HG03342 (cell line): ENCODE results near the gene DOP1A.
A peak's percentile ranks its signal among the peaks of the same experiment; 100 is the strongest.

ENCODE experiments used
- ATAC-seq: cut with Tn5 transposase; IDR thresholded peaks from one replicate; pipeline ENCODE4 v1.9.1; 2021; ENCODE audit warnings: mild to moderate bottlenecking, moderate library complexity; ENCODE audit not compliant: unreplicated experiment

DOP1A gene

DNA sequence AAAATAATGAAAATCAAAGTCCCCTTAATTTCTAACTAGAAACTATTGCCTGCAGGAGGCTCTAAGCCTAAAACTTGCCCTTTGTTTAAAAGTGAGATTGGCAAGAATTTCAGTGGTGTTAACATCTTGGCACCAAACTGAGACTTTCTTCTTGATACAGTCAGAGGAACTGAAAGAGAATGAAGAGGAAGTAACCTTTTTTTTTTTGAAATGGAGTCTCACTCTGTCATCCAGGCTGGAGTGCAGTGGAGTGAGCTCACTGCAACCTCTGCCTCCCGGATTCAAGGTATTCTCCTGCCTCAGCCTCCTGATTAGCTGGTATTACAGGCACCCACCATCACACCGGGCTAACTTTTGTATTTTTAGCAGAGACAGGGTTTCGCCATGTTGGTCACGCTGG, 3.6 kb downstream of the DOP1A start:
- peak; percentile 63 for ATAC-seq

DNA sequence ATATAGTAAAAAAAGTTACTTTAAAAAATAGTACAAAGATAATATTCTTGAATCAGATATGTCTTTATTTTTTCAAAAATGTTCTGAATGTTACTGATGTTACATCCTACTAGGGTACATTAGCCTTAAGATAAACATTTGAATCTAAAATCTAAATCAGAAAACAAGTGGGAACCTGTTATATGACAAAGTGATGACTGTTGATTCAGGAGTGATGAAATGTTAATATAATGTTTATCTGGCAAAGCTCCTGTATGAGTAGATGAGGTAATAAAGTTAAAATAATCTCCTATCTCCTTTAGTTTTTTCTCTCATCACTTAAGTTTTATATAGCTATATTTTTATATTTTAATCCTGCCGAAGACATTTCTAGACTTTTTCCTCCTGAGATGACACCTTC, 4.2 kb downstream of the DOP1A start:
- no peak for ATAC-seq

DNA sequence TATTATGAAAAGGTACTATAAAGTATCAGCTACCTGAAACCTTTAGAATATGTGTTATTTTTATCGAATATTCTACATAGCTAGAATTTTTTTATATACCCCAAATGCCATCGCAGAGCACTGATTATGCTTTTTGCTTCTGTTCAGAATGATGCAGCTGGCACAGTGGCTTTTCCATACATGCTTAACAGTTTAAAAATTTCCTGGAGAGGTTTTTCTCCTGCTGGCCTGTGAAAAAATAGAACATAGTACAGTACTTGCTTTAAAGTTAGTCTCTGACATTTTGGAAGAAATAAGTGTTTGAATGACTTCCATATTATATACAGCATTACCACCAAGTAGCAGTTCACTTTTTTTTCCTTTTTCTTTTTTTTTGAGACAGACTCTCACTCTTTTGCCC, 5.3 kb downstream of the DOP1A start:
- no peak for ATAC-seq

DNA sequence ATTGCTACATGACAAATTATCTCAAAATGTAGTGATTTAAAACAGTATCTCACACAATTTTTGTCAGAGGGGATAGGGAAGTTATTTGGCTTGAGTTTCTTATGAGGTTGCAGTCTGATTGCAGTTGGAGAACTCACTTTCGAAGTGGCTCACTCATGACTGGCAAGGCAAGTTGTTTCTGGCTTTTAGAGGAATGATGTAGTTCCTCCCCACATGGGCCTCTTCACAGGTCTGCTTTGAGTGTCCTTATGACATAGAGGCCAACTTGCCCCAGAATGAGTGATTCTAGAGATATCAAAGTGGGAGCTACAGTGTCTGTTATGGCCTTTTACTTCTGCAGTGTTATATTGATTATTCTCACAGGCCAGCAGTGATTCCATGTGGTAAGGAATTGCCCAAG, 6.1 kb downstream of the DOP1A start:
- ATAC-seq: no peak

DNA sequence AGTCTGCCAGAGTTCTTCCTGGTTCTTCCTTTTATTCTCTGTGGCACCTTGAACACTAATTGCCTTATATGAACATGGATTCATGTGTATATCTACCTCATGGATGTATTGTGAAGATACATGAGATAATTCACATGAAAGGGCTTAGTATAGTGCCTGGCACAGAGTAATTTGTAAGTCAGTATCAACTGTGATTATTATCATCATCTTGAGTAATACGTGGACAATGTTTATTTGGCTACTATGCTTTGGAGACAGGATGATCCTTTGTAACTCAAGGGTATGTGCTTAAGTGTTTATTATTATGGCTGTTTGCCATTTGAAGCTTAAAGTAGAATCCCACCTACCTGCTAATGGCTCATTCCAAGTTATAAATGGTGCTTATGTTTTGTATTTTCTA, 16.0 kb downstream of the DOP1A start:
- ATAC-seq: no peak

DNA sequence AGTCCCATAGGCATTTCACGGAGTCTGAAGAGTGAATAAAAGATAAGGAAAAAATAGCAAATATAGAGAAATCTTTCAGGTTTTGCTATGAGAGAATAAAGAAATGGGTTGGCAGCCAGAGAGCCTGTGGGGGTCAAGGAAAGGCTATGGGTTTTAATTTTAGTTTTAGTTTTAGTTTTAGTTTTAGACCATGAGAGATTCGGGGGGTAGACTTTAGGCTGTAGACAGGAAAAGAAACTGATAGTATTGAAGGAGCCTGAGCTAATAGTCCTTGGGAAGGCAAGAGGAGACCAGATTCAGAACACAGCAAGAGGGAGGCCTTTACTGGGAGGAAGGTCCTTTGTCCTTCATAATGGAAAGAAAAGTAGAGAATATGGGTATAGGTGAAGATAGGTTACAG, 19.3 kb downstream of the DOP1A start:
- ATAC-seq: peak; percentile 99

DNA sequence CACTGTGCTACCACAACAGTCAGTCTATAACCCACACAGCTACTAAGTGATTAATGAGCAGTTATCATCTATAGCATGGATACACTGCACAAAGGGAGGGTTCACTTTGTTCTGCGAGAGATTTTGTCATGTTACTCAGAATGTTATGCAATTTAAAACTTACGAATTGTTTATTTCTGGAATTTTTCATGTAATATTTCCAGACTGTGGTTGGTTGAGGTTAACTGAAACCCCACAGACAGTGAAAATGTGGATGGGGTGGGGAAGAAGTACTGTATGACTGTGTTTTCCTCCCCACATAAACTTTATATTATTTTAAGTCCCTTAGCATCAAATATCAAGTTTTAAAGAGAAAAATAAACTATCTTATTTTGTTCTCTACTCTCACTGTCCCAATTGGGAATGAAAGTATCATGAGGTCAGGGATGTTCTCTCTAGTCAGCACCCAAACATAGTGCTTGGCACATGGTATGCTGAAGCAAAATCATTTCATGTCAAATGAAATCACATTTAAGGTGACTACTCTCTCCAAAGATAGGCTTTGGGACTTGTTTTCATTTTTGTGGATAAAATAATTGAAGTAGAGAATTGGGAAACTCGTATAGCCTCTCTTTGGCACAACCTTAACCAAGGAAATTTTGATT, 25.4 kb downstream of the DOP1A start:
- no peak for ATAC-seq

DNA sequence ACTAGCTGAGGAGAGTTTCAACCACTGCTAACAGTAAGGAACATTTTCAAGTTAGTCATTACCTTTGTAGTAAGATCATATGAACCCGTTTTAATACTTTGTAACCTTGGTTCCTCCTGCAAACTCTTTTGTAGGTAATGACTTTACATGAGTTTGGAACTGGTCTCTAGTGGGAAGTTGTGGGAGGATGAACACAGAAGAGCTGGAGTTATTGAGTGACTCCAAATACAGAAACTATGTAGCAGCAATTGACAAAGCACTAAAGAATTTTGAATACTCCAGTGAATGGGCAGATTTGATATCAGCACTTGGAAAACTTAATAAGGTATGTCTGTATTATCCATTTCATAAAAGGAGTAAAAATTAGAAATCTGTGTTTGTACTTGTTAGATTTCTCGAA, 29.3 kb downstream of the DOP1A start:
- ATAC-seq: no peak

DNA sequence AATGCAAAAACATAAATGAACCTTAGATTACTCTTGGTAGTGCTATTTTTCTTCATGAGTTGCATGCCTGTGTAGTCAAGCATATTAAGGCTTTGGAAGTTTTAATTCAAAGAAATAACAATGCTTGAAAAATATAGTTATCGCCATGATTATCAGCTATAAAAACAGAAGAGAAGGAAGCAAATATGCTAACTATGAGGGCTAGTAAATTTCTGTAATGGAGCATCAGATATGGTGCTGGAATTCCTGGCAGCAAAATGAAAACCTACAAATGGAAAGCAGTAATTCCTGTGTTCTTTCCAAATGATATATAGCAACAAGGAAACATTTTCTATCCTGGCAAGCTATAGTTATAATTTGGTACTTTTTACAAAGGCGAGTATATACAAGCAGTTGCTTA, 29.7 kb downstream of the DOP1A start:
- ATAC-seq: no peak

DNA sequence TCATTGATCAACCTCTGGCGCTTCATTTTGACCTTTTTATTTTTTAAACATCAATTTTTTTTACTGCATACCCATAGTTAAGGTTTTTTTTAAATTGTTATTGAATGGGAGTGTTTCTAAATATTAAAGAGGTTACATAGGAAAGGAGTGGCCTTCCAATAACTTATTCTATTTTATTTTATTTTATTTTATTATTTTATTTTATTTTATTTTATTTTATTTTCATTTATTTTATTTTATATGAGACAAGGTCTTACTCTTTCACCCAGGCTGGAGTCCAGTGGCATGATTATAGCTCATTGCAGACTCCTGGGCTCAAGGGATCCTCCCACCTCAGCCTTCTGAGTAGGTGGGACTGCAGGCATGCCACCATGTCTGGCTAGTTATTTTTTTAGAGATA, 30.2 kb downstream of the DOP1A start:
- ATAC-seq: no peak

DNA sequence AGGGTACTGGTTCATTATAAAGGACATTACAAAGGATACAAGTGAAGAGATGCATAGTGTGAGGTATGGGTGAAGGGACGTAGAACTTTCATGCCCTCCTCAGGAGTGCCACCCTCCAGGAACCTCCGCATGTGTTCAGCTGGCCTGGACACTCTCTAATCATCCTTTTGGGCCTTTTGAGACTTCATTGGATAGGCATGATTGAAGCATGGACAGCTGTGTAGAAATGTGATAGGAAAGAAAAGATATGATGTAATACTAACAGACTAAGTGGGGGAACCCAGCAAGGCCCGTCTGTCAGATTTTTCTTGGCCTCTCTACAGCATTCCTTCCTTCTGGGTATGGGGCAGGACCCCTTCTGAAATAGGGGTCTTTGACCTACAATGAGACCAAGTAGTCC, 31.1 kb downstream of the DOP1A start:
- no peak for ATAC-seq

DNA sequence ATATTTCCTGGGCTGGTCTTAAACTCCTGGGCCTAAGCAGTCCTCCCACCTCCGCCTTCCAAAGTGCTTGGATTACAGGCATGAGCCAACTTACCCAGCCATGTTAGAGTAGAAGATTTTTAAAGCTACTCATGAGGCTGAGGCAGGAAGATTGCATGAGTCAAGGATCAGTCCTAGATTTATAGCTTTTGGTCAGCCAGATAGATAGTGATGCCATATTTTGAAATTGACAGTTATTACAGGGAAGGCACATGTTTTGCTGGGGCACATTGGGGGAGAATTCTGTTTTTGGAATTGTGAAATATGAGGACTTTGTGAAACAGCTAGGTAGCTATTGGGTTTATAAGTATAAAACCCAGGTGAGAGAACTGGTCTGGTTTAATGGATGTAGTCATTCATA, 40.9 kb downstream of the DOP1A start:
- ATAC-seq: no peak

DNA sequence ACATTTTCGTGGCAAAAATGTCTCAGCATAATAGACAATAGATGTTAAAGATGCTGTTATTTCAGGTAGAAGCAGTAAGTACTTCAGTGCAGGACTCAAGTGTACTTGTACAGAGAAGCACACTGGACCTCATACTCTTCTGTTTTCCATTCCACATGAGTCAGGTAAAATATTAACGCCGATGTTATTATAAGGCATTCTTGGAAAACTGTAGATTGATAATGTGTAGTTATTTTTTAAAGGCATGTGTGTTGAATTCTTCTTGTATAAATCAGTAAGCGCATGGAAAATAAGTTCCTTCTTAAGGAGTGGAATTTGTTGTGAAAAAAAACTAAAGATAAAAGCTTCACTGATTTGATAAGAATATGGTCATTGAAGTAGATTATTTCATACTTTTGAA, 45.8 kb downstream of the DOP1A start:
- no peak for ATAC-seq

DNA sequence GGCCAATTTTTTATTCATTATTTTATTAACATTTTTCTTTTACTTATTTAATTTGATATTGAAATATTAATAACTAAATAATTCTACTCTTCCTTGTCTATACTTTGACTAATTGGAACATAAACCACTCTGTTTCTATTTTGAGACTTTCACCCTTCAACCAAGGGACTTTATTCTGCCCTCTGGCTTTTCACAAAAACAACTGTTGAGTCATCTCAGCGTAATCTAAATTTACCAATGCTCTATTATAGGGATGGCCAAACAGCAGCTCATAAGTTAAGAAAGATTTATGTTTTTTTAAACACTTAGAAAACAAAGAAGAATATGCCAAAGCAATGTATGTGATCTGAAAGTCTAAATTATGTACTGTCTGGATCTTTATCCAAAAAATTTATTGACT, 46.7 kb downstream of the DOP1A start:
- ATAC-seq: no peak

DNA sequence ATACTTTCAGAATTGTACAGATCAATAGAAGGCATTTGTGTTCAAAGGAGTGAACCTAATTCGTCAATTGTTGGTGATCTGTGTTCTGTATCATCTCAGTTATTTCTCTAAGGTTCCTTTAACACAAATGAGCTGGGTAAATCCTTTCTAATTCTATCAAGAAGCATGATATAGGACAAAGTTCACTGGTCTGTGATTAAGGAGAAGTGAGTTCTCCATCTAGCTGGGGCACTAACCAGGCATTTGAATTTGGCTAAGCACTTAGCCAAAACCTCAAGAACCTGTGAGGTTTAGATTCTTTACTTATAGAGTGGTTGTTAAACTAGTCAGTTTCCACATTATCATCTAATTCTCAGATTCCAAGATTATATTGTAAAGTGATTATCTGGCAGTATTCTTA, 50.3 kb downstream of the DOP1A start:
- no peak for ATAC-seq

DNA sequence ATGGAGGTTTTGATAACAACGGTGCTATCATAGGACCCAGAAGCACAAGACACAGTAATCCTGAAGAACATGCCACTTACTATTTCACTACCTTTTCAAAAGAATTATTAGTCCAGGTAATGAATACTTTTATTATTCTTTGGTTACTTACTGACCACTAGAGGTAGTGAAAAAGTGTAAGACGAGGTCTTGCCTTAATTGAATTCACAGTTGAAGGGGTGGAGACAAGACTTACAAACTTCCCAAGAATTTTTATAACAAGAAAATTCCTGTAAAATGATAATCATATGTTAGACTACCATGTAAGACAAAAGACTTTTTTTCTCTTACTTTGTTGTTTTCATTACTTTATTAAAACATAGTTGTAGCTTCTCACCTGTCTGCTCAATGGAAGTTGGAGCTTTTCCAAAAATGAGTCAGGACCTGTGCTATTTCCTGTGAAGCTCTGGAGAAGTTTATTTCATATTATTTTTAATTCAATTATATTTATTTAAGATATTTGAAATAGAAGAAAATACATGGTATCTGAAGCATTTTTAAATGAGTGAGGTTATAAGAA, 52.4 kb downstream of the DOP1A start:
- no peak for ATAC-seq

DNA sequence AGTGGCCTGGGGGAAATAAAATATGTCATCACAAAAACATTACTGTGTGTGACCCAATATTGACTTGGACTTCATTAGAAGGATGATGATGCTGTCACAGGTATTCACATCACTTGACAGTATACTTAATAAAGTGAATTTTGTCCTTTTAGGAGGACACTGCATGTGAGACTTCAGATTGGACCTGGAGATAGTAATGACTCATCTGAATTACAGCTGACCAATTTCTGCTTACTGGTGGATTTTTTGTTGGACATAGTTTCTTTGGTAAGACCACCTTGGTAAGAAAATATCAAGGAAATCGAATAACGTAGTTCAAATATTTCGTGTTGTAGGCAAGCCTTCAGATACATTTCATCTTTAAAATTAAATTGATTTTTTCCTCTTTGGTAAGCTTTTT, 57.1 kb downstream of the DOP1A start:
- no peak for ATAC-seq

DNA sequence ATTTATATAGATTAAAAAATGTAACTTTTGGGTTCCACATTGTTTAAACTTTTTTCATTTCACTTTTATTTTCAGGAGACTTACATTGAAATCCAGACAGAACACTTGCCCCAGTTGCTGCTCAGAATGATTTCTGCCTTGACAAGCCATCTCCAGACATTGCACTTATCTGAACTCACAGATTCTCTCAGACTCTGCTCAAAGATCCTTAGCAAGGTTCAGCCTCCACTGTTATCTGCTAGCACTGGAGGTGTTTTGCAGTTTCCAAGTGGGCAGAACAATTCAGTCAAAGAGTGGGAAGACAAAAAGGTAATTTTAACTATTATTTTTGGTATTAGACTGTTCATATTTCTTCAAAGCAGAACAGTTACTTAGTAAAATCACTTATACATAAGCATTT, 58.0 kb downstream of the DOP1A start:
- no peak for ATAC-seq

DNA sequence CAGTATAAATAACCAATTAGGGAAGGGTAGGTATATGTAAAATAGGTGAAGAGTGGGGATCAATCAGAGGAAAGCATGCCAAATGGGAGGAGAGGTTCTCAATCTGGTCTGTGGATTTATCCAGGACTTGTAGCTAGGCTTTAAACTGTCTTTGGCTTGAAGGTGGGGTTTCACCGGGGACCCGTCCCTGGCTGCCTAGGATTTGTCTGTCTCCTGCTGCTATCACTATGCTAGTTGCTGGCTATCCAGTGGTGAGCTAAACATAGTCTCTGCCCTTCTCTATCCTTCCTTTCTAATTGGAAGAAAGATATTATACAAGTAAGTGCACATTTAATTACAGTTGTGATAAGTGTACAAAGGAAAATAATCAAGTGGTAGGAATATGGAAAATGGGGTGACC, 58.8 kb downstream of the DOP1A start:
- no peak for ATAC-seq

DNA sequence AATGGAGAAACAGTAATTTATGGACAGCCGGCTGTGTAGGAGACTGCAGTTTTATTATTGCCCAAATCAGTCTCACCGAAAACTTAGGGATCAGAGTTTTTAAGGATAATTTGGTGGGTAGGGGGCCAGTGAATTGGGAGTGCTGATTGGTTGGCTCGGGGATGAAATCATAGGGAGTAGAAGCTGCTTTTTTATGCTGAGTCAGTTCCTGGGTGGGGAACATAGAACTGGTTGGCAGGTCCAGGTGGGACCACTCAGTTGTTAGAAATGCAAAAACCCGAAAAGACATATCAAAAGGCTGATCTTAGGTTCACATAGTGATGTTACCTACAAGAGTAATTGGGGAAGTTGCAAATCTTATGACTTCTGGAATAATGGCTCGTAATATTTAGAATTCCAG, 59.3 kb downstream of the DOP1A start:
- ATAC-seq: no peak

DNA sequence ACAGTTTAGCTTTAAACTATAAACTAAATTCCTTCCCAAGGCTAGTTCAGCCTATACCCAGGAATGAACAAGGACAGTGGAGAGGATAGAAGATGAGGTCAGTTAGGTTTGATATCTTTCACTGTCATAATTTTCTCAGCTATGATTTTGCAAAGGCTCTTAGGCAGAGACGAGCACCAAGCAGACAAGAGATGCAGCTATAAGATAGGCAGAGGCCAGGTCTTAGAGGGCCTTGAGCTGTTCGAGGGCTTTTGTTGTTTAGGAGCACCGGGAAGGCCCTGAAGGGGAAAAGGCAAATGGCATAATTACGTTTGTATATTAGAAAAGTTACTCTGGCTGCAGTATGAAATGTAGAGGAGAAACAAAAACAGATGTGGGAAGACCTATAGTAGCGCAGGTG, 59.8 kb downstream of the DOP1A start:
- no peak for ATAC-seq

DNA sequence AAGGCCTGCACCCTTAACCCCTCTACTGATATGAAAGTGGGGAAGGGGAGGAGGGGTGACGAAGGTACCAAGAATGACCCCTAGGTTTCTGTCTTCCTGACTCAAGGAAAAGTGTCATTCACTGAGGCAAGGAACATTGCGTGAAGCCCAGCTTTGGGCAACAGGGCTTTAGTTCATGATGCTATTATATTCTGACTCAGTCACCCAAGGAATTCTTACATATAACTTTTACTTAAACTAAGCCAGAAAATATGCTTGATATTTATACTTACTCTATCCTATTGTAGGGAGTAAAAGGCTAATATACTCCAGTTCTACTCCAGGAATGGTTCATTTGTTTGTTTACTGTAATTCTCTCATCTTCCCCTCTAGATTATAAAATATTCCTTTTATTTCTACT, 60.5 kb downstream of the DOP1A start:
- ATAC-seq: no peak

DNA sequence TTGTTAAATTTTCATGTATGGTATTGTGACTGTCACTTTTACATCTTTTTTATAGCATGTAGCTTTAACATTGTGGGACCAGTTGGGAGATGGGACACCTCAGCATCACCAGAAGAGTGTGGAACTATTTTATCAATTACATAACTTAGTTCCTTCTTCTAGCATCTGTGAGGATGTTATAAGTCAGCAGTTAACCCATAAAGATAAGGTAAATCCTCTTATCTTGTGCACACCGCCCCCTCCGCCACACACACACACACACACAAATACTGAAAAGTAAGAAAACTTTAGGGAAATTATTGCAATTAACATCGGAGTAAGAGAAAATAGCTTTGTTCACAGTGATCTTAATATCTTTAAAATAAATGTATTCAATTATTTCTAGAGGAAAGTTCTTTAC, 64.7 kb downstream of the DOP1A start:
- ATAC-seq: no peak
